HepG2 (cell line): ENCODE data around the gene DISP1. TPM values are rescaled to one million over a fixed set of nuclear protein-coding genes. Genes with fewer than 3 reads are reported as not detected.

Source experiments
- BCL6 ChIP-seq: IDR thresholded peaks from 2 replicates; pipeline ENCODE4 v1.6.1; 2016; ENCODE audit warnings: missing genetic modification reagents, missing compliant biosample characterization
- CEBPG ChIP-seq: IDR thresholded peaks from 2 replicates; pipeline ENCODE4 v1.6.1; 2016
- ELF3 ChIP-seq: IDR thresholded peaks from 2 replicates; pipeline ENCODE4 v1.6.1; 2016; ENCODE audit warnings: missing genetic modification reagents, missing compliant biosample characterization
- GATAD2A ChIP-seq: IDR thresholded peaks from 2 replicates; pipeline ENCODE4 v1.6.1; 2016
- HDAC2 ChIP-seq: sonication (generic); formaldehyde crosslinking; IDR thresholded peaks from 2 replicates; pipeline ENCODE4 v1.4.0; 2020; ENCODE audit warnings: missing genetic modification reagents
- HMG20A ChIP-seq: IDR thresholded peaks from 2 replicates; pipeline ENCODE4 v1.6.1; 2016; ENCODE audit warnings: borderline replicate concordance
- HNF4A ChIP-seq: sonication (generic); formaldehyde crosslinking; IDR thresholded peaks from 2 replicates; pipeline ENCODE4 v1.4.0; 2020; ENCODE audit warnings: missing genetic modification reagents
- HNF4G ChIP-seq, 2 experiments: sonication (generic) in 1 of 2; formaldehyde crosslinking in 1 of 2; IDR thresholded peaks; 2 replicates each; pipeline versions ENCODE4 v1.4.0 to v1.6.1; 2011 to 2020; ENCODE audit warnings: borderline replicate concordance in 2 of 2, low read depth in 2 of 2, mild to moderate bottlenecking in 2 of 2, low read length in 1 of 2, missing genetic modification reagents in 1 of 2, moderate library complexity in 1 of 2
- JDP2 ChIP-seq: sonication (generic); formaldehyde crosslinking; IDR thresholded peaks from 2 replicates; pipeline ENCODE4 v1.8.1; 2022; ENCODE audit warnings: missing genetic modification reagents, borderline replicate concordance
- KMT2B ChIP-seq: IDR thresholded peaks from 2 replicates; pipeline ENCODE4 v1.6.1; 2016; ENCODE audit warnings: missing genetic modification reagents, missing compliant biosample characterization
- PTBP1 ChIP-seq: fragments of 200-400 bp; formaldehyde crosslinking; IDR thresholded peaks from 2 replicates; pipeline ENCODE4 v1.6.1; 2018; ENCODE audit warnings: low read length, low read depth; ENCODE audit not compliant: poor library complexity, severe bottlenecking
- RXRB ChIP-seq: IDR thresholded peaks from 2 replicates; pipeline ENCODE4 v1.6.1; 2016; ENCODE audit warnings: borderline replicate concordance, missing genetic modification reagents, missing compliant biosample characterization
- SAP130 ChIP-seq: IDR thresholded peaks from 2 replicates; pipeline ENCODE4 v1.6.1; 2016; ENCODE audit warnings: low read depth
- SMAD3 ChIP-seq: sonication (generic); formaldehyde crosslinking; IDR thresholded peaks from 2 replicates; pipeline ENCODE4 v1.4.0; 2020; ENCODE audit warnings: missing genetic modification reagents
- SOX13 ChIP-seq, 3 experiments: fragments of 450-650 bp in 1 of 3; sonication (generic) in 1 of 3; formaldehyde crosslinking in 1 of 3; IDR thresholded peaks in 2 of 3; conservative IDR thresholded peaks in 1 of 3; 2 replicates each; pipeline versions ENCODE4 v1.5.0 to v1.6.1; 2016 to 2020; ENCODE audit warnings: antibody characterized with exemption in 1 of 3, mild to moderate bottlenecking in 1 of 3, missing compliant biosample characterization in 1 of 3, missing genetic modification reagents in 1 of 3, moderate library complexity in 1 of 3
- SOX5 ChIP-seq: IDR thresholded peaks from 2 replicates; pipeline ENCODE4 v1.6.1; 2016; ENCODE audit warnings: borderline replicate concordance
- SOX6 ChIP-seq, 2 experiments: fragments of 450-650 bp in 1 of 2; sonication (generic) in 1 of 2; formaldehyde crosslinking in 1 of 2; IDR thresholded peaks; 2 replicates each; pipeline versions ENCODE4 v1.4.0 to v1.6.1; 2017 to 2020; ENCODE audit warnings: antibody characterized with exemption in 1 of 2, mild to moderate bottlenecking in 1 of 2, missing genetic modification reagents in 1 of 2
- SP5 ChIP-seq: IDR thresholded peaks from 2 replicates; pipeline ENCODE4 v1.6.1; 2016; ENCODE audit warnings: low read depth, borderline replicate concordance
- TBX2 ChIP-seq: sonication (generic); formaldehyde crosslinking; IDR thresholded peaks from 2 replicates; pipeline ENCODE4 v1.5.0; 2020; ENCODE audit warnings: missing genetic modification reagents, mild to moderate bottlenecking, borderline replicate concordance
- TEAD3 ChIP-seq: optimal IDR thresholded peaks from 2 replicates; pipeline ENCODE3; 2016; ENCODE audit warnings: borderline replicate concordance
- THAP11 ChIP-seq: IDR thresholded peaks from 2 replicates; pipeline ENCODE4 v1.6.1; 2016; ENCODE audit warnings: missing biosample characterization, missing genetic modification reagents
- ZFP90 ChIP-seq: sonication (generic); formaldehyde crosslinking; IDR thresholded peaks from 2 replicates; pipeline ENCODE4 v1.8.0; 2022; ENCODE audit warnings: missing genetic modification reagents, mild to moderate bottlenecking, inconsistent platforms, borderline replicate concordance
- ZMYM4 ChIP-seq: sonication (generic); formaldehyde crosslinking; IDR thresholded peaks from 2 replicates; pipeline ENCODE4 v1.8.1; 2023; ENCODE audit warnings: mild to moderate bottlenecking, missing genetic modification reagents
- ZNF124 ChIP-seq: sonication (generic); formaldehyde crosslinking; IDR thresholded peaks from 2 replicates; pipeline ENCODE4 v1.4.0; 2020; ENCODE audit warnings: missing genetic modification reagents
- ZNF138 ChIP-seq: sonication (generic); formaldehyde crosslinking; IDR thresholded peaks from 2 replicates; pipeline ENCODE4 v1.5.0; 2020; ENCODE audit warnings: mild to moderate bottlenecking, low read depth, missing genetic modification reagents
- ZNF253 ChIP-seq: sonication (generic); formaldehyde crosslinking; IDR thresholded peaks from 2 replicates; pipeline ENCODE4 v1.8.0; 2022; ENCODE audit warnings: mild to moderate bottlenecking, missing genetic modification reagents, borderline replicate concordance
- ZNF292 ChIP-seq: sonication (generic); formaldehyde crosslinking; IDR thresholded peaks from 2 replicates; pipeline ENCODE4 v1.8.1; 2022; ENCODE audit warnings: mild to moderate bottlenecking, low read depth, missing genetic modification reagents, borderline replicate concordance
- ZNF572 ChIP-seq: sonication (generic); formaldehyde crosslinking; IDR thresholded peaks from 2 replicates; pipeline ENCODE4 v1.5.1; 2020; ENCODE audit warnings: mild to moderate bottlenecking, missing genetic modification reagents
- ZNF629 ChIP-seq: sonication (generic); formaldehyde crosslinking; conservative IDR thresholded peaks from 2 replicates; pipeline ENCODE4 v1.5.0; 2020; ENCODE audit warnings: missing genetic modification reagents
- ZNF644 ChIP-seq: IDR thresholded peaks from 2 replicates; pipeline ENCODE4 v1.6.1; 2016; ENCODE audit warnings: low read depth
- ZSCAN22 ChIP-seq: sonication (generic); formaldehyde crosslinking; IDR thresholded peaks from 2 replicates; pipeline ENCODE4 v1.4.0; 2020; ENCODE audit warnings: mild to moderate bottlenecking, missing genetic modification reagents
- polyA plus RNA-seq, 8 experiments: library from polyadenylated mRNA; depleted of rRNA in 3 of 8; stranded (reverse) in 7 of 8; unstranded in 1 of 8; fragments of >200 nt; fragmentation: Illumina TruSeq in 4 of 8; extraction: Trizol in 4 of 8; gene quantifications; 2 replicates each; pipeline versions ENCODE4 v1.2.1 to v1.2.3, GENCODE V29; 2011 to 2016; ENCODE audit warnings: low read depth in 4 of 8, missing spikeins in 1 of 8, mixed read lengths in 1 of 8; ENCODE audit not compliant: insufficient read depth in 1 of 8
- total RNA-seq, 5 experiments: library from RNA; depleted of rRNA; stranded (reverse); fragments of >200 nt; fragmentation: Illumina TruSeq; extraction: Trizol; gene quantifications; 2 replicates each; pipeline ENCODE4 v1.2.3, GENCODE V29; 2016; ENCODE audit warnings: low read depth in 1 of 5
- TF ChIP-seq, protein P1 (sequence below): sonication (generic); formaldehyde crosslinking; IDR thresholded peaks from 2 replicates; pipeline ENCODE4 v1.5.0; 2020; ENCODE audit warnings: missing genetic modification reagents

Gene DISP1
- total and polyA plus RNA-seq, 2 of the 13 experiments (the other 11 are each of a cell fraction or from before 2014, with no cell fraction given): 1.9 to 2.0 TPM

GRCh38 chr1:222811671-222812070 is 3.2 kb upstream of the DISP1 start (continued):
- TF ChIP-seq ZNF292 (peak; percentile 74; the same call in 1 of the 2 replicates), ZNF138 (CRISPR knock-in tag) (no peak), ZNF644 (0 out of 2 replicates have a peak, but pooled peaks have one; percentile 7), TEAD3 (peak; percentile 38), SMAD3 (0 out of 2 replicates have a peak, but pooled peaks have one; percentile 26), JDP2 (CRISPR knock-in tag) (no peak), CEBPG (CRISPR knock-in tag) (peak; percentile 44; the same call in 1 of the 2 replicates), GATAD2A (CRISPR knock-in tag) (peak; percentile 39; the same call in 1 of the 2 replicates), HDAC2 (peak; percentile 25; the same call in 1 of the 2 replicates), KMT2B (no peak), HNF4G (IDR thresholded peaks at IDR 0.05; ENCODE audit: borderline replicate concordance, low read depth, low read length) (peak; percentile 72; the same call in 1 of the 2 replicates), HNF4G (CRISPR knock-in tag; IDR thresholded peaks at IDR 0.05; ENCODE audit: borderline replicate concordance, low read depth) (no peak), SAP130 (CRISPR knock-in tag) (0 out of 2 replicates have a peak, but pooled peaks have one; percentile 20), RXRB (CRISPR knock-in tag) (peak; percentile 34; the same call in 1 of the 2 replicates), PTBP1 (no peak), ZNF253 (no peak), SP5 (peak; percentile 63; the same call in 1 of the 2 replicates), SOX13 (IDR thresholded peaks at IDR 0.05) (no peak), SOX13 (CRISPR knock-in tag; conservative IDR thresholded peaks at IDR 0.05 in 1 of 2, IDR thresholded peaks at IDR 0.05 in 1 of 2) (peak in 1 of 2 experiments; percentile 17; a peak in 1 of 4 replicates), ZNF629 (CRISPR knock-in tag) (peak; percentile 94), HMG20A (peak; percentile 40; the same call in 1 of the 2 replicates), ELF3 (CRISPR knock-in tag) (0 out of 2 replicates have a peak, but pooled peaks have one; percentile 17), BCL6 (CRISPR knock-in tag) (peak; percentile 90), THAP11 (no peak), ZMYM4 (0 out of 2 replicates have a peak, but pooled peaks have one; percentile 20), HNF4A (CRISPR knock-in tag) (peak; percentile 83), ZNF572 (CRISPR knock-in tag) (no peak), ZSCAN22 (no peak), SOX5 (CRISPR knock-in tag) (0 out of 2 replicates have a peak, but pooled peaks have one; percentile 12), ZFP90 (no peak), ZNF124 (CRISPR knock-in tag) (0 out of 2 replicates have a peak, but pooled peaks have one; percentile 46), TBX2 (CRISPR knock-in tag) (0 out of 2 replicates have a peak, but pooled peaks have one; percentile 24), SOX6 (IDR thresholded peaks at IDR 0.05) (no peak), SOX6 (CRISPR knock-in tag; IDR thresholded peaks at IDR 0.05) (0 out of 2 replicates have a peak, but pooled peaks have one; percentile 6)
- TF ChIP-seq, protein P1, sequence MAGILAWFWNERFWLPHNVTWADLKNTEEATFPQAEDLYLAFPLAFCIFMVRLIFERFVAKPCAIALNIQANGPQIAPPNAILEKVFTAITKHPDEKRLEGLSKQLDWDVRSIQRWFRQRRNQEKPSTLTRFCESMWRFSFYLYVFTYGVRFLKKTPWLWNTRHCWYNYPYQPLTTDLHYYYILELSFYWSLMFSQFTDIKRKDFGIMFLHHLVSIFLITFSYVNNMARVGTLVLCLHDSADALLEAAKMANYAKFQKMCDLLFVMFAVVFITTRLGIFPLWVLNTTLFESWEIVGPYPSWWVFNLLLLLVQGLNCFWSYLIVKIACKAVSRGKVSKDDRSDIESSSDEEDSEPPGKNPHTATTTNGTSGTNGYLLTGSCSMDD (CRISPR knock-in tag): no peak
